ENCODE results near the gene RFTN1.

The RFTN1 gene

DNA sequence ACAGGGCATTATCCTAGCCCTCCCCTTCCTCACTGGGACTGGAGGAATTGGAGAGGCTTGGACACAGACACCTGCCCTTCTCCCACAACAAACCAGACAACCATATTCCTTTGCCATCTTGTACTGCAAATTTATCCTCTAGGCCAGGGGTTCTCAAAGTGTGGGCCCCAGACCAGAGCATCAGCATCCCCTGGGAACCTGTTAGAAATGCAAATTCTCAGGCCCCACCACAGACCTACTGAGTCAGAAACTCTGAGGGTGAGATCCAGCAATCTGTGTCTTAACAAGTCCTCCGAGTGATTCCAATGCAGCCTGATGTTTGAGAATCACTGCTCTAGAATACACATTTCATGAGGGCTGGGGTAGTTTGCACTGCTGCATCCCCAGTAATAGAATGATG is 133.1 kb downstream of the RFTN1 start:
- no peak for FAIRE-seq
- no peak for DNase-seq (ENCODE audit: low spot score)

DNA sequence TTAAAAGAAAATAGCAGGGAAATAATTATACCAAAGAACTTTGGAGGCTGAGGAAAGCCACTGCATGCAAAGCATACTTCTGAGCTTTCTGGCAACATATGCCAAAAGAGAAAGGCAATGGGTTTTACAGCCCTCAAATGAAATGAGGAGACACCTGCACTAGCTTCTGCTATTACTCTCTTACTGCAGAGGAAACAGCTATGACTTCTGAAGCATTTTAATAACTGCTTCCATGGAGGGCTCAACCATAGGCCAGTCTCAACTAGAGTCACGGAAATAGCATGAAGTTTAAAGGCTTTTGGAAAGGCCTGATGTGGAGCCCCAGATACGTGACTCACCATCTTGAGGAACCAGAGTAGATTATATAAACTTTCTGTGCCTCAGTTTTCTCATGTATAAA is 133.7 kb downstream of the RFTN1 start:
- no peak for FAIRE-seq
- no peak for DNase-seq (ENCODE audit: low spot score)

DNA sequence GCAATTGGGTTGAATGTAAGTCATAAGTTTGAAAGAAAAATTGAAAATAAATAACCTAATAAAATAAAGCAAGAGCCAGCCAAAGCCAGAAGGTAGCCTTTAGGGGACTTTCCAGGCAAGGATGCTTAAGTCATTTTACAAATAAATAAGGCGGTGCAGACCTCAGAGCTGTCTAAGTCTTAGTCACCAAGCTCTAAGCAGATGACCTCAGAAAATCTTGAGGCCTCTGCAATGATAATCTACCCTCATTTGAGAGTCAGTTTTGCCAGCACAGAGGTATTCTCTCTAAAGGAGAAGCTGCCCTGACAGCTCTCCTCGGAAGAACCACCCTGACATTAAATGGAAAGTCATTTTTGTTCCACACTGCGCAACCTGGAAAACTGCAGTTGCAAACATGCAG is 134.6 kb downstream of the RFTN1 start:
- FAIRE-seq (no peak), DNase-seq (ENCODE audit: low spot score) (peak; percentile 48)

DNA sequence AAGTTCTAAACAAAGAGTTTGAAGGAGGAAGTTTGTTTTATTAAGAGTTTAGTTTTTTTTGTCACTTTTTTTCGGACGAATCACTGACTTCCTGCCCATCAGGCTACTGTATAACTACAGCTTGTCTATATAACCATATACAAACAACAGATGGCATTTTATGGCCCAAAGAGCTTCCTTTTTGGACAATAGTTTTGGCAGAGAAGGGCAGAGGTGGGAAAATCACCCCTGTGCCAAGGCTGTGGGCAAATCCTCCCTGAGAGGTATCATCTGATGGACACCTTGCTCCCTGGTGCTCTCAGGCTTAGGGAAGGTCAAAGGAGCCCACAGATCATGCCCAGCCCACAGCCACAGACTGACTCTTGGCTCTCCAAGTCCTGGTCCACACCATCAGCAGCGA is 135.1 kb downstream of the RFTN1 start:
- DNase-seq (ENCODE audit: low spot score) (no peak), FAIRE-seq (no peak)

DNA sequence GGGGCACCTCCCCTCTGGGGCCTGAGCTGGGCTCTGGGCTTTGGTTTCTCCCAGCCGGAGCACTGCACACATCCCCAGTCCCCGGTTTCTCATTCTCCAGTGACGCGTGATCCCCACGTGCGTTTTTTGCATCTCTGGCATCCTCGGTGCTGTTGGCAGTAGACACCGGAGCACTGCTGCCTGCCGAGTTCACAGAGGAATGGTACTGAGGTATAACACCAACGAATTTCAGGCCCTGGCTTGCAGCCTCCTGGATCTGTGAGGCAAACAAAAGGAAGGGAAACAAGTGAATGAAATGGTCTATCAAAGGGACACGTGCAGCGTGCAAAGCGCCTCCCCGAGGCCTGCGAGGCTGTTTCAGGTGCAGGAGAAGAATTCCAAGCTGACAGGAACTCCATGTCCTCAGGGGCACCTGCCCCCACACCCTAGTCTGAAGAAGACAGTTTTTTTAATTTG is 135.6 kb downstream of the RFTN1 start:
- DNase-seq (ENCODE audit: low spot score) (no peak), FAIRE-seq (no peak)

DNA sequence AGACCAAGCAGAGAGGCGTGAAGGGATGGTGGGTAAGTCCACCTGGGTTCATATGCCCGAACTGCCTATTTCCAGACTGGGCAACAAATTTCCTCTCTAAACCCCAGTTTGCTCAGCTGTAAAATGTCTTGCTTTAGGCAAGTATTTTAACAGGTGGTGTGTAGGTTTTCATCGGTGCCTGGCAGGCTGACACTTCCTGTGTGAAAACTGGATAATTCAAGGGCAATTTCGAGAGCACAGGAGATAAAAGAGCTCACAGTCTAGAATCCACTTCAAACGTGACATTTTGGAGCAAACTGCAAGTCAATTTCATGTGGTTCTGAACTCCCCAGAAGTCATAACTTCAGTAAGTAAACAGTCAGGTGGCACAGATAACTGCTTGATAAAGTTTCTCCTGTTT is 136.3 kb downstream of the RFTN1 start:
- no peak for FAIRE-seq
- no peak for DNase-seq (ENCODE audit: low spot score)

DNA sequence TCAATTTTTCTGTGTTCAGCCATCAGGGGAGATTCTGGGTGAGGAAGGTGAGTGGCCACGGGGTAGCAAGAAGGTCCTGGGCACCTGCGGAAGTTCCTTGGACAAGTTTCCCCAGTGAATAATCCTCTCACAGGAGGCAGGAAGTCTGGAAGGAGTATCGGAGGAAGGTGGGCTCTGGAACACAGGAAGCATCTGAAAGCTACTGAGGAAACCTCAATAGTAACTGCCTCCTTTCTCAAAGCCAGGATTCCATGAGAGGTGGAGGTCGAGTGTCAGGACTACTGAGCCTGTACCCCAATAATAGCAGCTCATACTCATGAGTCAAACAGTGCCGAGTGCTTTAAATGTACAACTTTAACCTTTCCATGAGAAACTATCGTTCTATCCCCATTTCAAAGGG is 137.6 kb downstream of the RFTN1 start:
- DNase-seq (ENCODE audit: low spot score) (no peak), FAIRE-seq (no peak)

DNA sequence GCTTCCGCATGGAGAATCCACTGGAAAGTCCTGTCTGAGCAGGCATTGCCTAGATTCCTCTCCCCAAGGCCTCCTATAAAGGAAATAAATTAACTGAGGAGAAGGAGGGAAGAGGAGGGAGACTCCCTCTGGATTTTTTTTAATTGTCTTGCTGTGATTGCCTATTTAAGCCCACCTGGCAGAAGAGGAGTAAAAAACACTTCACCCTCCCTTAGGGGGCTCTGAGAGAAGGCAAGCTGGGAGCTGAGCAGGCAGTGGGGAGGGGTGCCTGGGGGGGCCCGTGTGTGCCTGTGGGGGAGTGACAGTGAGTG is 138.6 kb downstream of the RFTN1 start:
- no peak for FAIRE-seq
- DNase-seq (ENCODE audit: low spot score), result no peak

DNA sequence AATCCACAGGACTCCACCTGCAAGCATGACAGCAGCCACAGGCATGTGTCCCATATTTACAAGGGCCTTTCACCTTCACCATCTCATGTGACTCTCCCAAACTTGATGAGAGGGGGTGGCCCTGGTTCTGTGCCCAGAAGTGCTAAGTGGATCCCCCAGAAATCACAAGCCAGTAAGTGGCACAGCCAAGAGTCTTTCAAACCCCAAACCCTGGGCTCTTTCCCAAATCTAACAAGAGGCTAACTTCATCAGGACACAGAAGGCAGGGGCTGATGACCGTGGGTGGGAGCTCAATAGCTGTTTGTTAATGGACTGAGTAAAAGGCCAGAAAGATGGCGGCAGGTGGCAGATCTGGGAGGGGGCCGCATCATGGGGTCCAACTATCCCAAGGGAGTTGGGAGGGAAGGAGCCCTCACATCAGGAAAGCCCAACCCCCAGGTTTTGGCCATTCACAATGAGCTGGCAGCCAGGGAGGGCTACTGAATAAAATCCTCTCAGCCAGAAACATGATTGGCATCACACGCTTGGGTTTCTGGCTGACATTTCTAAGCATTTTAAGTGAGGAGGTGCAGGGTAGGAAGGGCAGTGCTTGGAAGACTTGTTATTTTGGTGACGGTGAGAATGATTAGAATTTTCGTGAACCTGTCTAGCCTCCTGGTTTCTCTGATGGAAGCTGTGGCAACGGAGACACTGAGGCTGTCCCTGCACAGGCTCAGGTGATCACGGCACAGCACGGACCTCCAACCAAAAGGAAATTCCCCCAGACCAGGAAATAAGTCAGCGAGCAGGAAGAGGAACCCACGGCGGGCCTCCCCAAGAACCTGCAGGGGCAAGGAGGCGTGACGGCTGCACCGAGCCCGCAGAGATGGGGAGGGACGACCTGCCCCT is 139.2 kb downstream of the RFTN1 start:
- DNase-seq (ENCODE audit: low spot score) (no peak), FAIRE-seq (no peak)

DNA sequence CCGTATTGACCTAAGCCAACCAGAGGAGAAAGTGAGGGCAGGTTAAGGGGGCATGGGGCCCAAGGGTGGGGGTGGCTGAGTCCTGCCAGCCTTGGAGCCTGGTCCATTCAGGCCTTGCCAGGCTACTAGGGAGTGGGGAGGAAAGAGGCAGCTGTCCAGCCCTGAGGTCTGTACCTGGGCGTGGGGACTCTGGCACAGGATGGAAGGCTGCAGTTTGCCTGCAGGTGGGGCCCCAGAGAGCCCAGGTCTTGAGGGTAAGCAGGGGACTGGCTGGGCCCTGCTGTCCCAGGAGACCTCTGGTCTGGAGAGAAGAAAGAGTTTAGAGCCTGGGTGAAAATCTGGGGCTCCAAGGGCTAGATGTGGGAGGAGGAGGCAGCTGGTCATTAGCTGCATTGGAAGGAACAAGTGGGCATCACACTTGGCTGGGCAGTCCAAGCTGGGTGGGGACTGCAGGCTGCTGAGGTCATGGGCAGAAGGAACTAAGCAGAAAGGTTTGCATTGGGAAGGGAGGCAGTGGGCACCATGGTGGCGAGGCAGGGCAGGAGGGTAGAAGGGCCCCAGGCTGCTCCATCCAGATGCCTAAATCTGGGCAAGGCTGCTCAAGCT is 140.1 kb downstream of the RFTN1 start:
- no peak for DNase-seq (ENCODE audit: low spot score)
- no peak for FAIRE-seq

DNA sequence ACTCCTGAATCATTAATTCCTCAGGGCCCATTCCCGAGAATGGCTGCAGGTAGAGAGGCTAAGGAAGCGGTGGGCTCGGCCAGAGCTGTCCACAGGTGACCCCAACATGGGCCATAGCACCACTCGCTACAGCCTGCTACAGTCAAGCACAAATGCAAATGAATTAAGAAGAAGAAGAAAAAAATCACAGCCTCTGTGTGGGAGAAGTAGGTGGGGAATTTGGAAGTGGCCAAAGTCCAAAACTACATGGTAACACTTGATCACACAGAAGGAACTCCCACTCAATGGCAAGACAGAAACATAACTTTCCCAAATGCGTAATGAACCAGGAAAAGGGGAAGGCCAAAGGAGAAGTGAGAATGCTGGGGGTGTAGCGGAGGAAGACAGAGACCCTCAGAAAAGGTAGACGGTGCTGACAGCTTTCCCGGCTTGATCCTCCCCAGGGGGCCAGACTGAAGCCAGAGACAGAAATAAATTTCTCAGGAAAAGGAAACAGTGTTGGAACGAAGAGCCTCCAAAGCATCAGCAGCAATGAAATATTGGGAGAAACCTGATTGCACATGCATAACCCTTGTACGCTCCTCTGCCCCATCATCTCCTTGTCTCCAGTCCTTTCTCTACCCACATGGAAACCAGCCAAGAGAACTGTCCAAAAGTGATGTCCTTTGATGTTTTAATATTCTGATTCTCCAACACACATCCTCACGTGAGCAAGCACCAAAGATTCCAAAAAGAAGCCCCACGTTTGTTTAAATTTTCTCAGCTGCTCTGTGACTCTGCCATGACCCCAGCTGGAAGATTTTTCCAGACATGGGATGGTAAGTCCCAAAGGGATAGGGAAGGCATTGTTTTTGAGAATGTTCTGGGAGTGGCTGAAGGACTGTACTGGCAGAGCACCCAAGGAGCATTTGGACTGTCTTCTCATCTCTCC is 140.9 kb downstream of the RFTN1 start:
- DNase-seq (ENCODE audit: low spot score) (no peak), FAIRE-seq (no peak)

DNA sequence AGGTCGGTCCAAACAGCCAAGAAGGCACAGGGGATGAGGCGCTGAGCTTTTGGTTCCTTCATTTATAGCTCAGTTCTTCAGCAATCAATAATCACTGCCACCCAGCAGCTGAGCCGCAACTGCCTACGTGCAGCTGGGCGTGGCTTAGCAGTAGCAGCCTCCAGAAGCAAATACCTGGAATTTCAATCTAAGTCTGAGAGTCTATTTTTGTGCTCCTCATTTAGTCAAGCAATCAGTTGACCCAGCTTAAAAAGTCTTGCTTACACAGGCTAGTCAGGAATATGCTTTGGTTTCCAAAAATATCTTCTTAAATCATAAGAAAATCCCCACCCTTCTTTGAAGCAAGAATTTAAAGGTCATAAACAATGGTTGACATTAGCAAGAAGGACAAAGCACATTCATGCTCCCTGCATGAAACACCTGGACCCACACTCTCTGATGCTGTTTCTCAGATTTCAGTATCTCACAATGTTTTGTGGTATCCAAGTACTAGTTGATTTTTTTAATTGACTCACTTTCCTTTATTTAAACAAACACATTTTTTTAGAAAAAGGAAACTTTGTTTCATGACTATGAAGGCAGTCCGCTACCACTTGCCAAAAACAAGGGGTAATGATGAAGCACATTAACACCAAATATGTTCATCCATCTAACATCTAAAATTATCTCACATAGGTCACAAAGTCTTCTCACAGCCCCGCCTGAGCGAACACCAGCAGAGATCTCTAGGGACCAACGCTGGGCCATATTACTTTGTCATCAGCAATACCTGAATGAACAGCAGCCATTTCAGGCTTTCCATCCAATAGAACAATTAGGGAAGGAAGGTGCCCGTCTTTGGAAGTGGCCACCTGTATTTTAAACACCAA is 142.4 kb downstream of the RFTN1 start:
- DNase-seq (ENCODE audit: low spot score), result no peak
- FAIRE-seq, result no peak

DNA sequence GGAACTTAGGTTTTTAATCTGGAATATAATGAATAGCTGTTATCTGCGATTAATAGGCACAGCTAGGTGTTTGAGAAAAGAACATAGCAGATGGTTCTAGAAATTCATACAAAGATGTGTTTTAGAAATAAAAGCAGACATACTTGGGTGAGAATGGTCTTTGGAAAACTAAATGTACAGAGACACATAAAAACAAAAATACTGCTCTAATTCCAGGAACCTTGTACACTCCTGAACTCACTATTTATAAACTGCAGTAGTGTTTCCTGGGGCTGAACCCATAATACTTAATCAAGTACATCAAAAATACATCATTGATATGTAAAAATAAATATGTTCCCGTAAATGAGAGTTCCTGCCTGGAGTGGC is 143.0 kb downstream of the RFTN1 start:
- FAIRE-seq, result no peak
- DNase-seq (ENCODE audit: low spot score), result no peak

DNA sequence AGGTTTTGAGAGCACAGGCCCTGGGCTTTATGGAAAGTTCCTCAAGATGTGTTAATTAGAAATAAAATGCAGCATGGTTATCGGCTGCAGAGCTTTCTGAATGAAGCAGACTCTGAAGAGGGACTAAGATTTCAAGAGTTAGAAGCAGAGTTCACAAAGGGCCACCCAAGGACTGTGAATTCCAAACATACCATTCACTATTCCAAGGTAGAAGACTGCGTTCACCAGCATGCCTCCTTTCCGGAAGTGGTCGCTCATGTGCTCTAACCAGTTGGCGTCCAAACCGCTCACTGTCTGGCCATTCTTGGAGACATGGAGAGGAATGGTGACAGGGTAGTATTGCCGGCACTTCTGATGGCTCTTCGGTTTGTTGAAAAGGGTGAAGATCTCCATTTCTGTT is 143.6 kb downstream of the RFTN1 start:
- DNase-seq (ENCODE audit: low spot score) (no peak), FAIRE-seq (no peak)

DNA sequence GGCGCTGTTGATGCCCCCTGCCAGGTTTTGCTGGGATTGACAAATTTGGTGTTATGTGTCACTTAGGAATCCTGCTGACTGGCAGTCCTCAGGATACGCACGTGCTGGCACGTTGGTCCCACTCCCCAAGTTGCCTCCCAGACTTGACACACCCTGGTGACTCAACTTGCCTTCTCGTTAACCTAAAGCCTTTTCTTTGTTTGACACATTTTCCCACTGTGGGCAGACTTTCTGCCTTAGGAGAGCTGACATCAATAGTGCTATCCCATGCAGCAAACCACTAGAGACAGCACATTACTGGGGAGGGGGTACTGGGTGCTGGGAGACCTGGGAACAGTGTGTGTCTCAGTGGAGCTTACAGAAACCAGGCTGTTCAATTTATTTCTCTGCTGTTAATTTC is 144.2 kb downstream of the RFTN1 start:
- DNase-seq (ENCODE audit: low spot score) (no peak), FAIRE-seq (no peak)

DNA sequence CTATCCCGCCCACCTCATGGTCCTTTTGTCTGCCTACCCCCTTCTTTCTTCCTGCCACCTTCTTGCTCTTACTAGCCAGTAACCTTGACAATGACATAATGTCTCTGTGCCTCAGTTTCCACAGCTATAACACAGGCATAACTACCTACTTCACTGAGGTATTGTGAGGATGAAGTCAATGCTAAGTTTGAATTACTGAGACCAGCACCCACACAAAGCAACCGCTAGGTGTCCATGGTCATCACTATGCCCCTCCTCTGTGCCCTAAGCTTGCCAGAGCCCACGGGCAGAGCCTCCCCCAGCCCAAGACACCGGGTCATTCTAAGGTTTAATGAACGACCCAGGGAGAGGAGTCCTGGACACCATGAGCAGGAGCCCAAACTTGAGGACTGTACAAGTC is 146.9 kb downstream of the RFTN1 start:
- no peak for FAIRE-seq
- DNase-seq (ENCODE audit: low spot score), result no peak

DNA sequence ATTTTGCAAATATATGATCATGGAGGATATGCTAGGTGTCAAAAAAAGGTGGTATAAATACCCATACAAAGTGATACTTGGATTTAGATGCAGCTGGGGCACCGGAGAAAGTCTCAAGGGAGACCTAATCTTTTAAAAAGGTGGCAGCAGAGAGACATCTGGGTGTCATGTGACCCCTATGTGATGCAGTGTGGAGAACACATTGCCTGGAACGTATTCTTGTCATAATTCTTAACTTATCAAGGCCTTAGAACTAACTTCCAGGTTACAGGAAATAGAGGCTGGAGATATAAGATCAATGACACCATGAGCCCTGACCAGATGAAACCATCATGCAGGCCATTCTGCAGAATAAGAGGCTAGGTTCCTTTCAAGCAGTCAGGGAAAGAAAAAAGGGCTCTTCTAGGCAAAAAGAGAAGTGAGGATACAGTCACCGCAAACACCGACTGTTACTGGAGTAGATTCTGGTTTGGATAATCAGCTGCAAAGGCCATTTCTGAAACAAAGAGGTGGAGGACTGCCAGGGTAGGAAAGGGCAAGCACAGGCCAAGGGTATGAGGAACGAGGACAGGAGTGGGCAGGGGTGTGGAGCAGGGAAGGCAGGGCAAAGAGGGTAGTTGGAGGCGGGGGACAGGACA is 147.9 kb downstream of the RFTN1 start:
- FAIRE-seq, result no peak

DNA sequence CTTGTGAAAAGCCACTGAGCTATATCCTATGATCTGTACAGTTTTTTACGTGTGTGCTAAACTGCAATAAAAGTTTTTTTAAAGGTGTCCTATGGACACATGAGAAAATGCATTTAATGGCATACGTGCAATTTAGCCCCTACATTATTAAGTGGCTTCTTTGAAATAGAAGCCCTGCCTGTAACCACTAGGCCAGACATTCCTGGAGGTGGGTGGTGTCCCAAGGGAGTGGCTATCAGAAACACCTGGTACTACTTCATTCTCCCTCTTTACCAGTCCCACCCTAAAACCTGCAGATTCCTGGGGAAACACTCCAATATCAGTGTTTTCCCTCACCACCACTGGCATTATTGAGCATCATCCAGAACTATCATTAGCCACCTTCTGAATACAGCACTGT is 148.5 kb downstream of the RFTN1 start:
- no peak for FAIRE-seq
- no peak for DNase-seq (ENCODE audit: low spot score)

More for the DNA sequence above, 147.9 kb downstream of the RFTN1 start:
- DNase-seq (ENCODE audit: low spot score), result no peak

DNA sequence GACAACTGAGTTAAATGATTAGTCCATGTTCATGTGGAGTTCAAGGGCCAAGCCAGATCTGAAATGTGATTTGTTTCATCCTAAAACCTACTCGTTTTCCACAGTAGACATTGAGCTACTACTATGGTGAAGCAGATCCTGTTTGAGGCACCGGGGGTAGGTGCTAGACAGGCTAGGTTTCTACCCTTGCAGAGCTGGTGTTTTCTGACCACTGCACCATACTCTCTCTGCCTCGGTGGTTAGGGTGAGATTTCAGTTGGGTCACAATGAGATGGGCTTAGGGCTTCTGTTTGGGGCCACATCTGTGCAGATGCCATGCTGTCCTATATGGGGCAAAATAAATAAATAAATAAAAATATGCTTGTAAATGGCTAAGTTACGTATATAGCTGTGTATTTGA is 149.2 kb downstream of the RFTN1 start:
- DNase-seq (ENCODE audit: low spot score) (no peak), FAIRE-seq (no peak)

DNA sequence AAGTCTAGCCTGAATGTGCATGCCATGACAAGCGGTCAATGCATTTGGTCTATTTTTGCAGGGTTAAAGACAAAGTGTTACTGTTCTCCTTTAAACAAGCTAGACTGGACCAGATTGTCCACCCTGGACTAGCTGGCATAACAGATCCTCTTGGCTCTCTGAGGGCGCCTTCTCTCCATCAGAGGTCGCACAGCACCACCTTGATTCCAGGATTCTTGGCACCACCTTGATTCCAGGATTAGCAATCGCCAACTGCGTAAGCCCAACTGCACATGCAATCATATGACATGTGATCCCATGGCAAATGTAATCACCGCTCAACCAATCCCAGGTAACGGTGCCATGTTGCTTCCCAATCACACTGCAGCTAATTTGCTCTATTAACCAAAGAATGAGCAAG is 149.9 kb downstream of the RFTN1 start:
- FAIRE-seq (no peak), DNase-seq (ENCODE audit: low spot score) (no peak)

DNA sequence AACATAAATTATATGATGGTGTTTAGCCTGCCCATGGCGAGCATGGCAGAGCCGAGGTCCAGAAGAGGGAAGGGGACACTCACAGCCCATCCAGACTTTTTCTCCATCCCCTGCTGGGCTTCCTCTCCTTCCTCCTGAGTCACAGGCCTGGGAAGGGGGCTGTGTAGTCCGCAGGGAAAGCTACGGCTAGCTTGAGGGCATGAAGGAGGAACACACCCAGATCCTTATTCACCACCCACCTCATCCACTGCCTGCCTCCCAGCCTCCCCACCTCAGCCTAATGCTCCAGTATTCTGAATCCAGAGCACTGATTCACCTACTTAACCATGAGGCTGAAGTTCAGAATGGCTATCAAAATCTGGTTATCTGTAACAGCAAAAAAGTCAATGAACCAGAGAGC is 150.7 kb downstream of the RFTN1 start:
- no peak for DNase-seq (ENCODE audit: low spot score)
- no peak for FAIRE-seq

Measured in RCC 7860 (cell line).